D341Med (cell line): ENCODE results near the gene WNT1.

Source experiments
- DNase-seq: peaks from one replicate; pipeline ENCODE4 v3.0.0; 2012; ENCODE audit warnings: low spot score

The WNT1 gene

DNA sequence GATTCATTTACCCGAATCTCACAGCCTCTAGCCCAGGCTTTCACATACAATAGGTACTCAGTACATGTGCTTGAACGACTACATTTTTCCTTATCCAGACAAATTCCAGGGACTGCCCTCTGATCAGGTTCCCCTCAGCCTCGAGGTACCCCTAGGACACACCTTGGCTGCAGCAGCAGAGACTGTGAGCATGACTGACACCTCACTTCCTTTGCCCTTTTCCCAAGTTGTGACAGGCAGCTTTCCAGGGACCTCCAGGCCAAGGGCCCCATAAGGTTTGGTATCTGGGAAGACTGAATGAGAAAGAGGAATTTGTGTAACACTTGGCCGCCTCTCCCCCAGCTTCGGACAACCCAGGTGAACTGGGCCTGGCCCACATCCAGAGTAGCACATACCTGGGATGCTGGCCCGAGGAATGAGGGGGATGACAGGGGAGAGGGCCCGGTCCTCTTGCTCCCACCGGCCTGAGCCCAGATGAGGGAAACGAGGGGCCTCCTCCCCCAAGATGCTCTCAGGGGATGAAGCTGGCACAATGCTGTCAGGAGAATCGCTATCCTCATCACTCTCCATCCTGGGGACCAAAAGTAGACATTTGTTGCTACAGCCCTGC is 50.6 kb downstream of the WNT1 start:
- DNase-seq: no peak

DNA sequence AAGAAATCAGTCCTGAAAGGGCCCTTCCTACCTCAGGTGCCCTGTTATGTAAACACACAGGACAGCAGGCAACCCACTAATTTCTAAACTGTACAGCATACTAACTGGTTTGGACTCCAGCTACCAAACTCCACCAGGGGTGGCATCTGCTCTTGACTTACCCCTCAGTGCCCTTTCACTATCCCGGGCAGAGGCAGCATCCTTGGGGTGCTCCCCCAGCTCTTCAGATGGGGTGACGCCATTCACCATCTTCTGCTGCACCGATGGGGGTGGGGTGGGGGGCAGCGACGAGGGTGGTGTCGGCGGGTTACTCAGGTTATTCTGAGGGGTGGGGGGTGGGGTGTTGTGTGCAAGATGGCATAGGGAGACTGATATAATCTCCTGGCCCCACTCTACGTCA is 52.0 kb downstream of the WNT1 start:
- DNase-seq: no peak

DNA sequence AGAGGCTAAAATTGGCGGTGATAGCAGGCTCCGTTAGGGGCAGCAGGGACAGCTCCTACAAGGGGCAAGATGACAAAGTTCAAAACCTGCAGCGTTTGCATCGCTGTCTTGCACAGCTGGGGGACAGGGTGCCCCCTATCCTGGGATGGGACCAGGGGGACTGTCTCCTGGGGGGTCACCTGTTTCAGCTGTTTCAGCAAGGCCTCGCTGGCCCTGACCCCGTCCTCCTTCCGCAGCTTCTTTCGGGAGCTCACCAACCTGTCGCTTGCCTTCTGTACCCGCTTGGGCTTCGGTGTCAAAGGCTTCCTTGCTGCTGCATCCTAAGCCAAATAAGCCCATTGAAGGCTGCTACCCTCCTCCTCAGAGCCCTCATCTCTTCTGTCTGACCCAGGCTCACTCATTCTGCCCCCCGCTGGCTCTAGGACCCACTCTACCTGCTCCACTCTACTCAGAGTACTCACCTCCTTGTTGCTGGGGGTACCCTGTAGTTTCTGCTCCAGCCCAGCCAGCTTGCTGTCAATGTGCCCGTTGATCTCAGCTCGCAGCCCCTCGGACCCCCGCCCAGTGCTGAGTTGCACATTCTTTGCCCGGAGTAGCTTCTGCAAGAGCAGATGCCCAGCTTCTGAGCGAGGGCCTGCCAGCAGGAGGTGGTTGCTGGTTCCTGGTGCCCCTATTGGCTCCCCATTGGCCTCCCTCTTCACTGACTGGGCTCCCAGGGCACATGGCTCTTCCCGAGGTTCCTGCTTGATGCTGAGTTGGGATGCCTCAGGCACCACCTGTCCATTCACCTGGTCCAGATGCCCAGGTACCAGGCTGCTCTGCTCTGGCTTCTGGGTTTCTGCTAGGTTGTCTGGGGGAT is 52.8 kb downstream of the WNT1 start:
- no peak for DNase-seq

DNA sequence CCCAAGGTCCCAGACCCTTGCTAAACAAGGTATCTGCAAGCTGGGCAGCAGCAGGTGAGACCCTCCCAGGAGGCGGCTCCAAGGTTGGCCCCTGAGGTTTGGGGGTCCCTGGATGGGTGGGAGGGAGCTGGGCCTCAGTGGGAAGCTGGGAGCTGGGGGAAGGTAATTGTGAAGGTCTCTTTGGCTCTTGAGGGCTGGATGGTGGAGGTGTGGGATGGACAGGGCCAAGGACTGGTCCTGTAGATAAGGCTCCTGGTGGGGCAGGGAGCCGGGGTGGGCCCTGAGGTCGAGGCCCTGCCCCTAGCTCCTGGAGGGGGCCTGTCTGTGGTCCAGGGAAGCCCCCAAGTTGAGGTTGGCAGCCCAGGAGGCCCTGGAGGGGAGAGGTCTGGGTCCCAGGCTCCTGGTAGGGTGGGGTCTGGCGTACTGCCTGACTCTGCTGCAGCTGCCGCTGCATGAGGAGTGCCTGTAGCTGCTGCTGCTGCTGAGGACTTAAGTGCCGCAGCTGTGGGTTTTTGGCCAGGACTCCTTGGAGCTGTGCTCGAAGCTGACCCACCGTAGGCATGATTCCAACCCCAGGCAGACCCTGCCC is 53.5 kb downstream of the WNT1 start:
- DNase-seq: no peak
